Lower leg skin (tissue), 4 donors: ENCODE measurements around the gene ALPG. TPM values are rescaled to one million over a fixed set of nuclear protein-coding genes. Genes with fewer than 3 reads are reported as not detected.
A peak's percentile ranks its signal among the peaks of the same experiment; 100 is the strongest.
"Not testable (repeated sequence)": the region's sequence is repeated elsewhere in the genome, so short reads cannot be mapped to it uniquely, and the experiment has no call there.

ENCODE experiments used
- DNase-seq, 2 donors: peaks; one replicate each; pipeline ENCODE4 v3.0.0-alpha.2; 2019; ENCODE audit warnings: low spot score in 2 of 2
- H3K4me3 ChIP-seq: fragments of 200-600 bp; sonication (generic); 2 replicates; pipeline ENCODE4 v1.5.1; 2017; ENCODE audit warnings: mild to moderate bottlenecking, low read depth; ENCODE audit not compliant: poor library complexity, severe bottlenecking
- POLR2A ChIP-seq, 2 donors: fragments of 450-650 bp; IDR thresholded peaks; one replicate each; pipeline ENCODE4 v1.6.1; 2016 to 2017; ENCODE audit warnings: antibody characterized with exemption in 2 of 2, mild to moderate bottlenecking in 1 of 2, moderate library complexity in 1 of 2
- WGBS, 2 donors: methylation state at CpG; one replicate each; pipeline ENCODE4 v1.1.5; 2018; 5-methylcytosine and 5-hydroxymethylcytosine counted together
- intact Hi-C: fragments of 100-400 bp; cut with DNase I; formaldehyde crosslinking; loops from one replicate; pipeline ENCODE4 v1.15.0; 2023; ENCODE audit warnings: low total_unique reads
- total RNA-seq, 4 donors: library from RNA; depleted of rRNA; stranded (reverse); fragments of >200 nt; gene quantifications; one replicate each; pipeline ENCODE4 v1.1.0, GENCODE V29; 2016
- TF ChIP-seq, protein P1 (sequence below), 3 donors: fragments of 450-650 bp; IDR thresholded peaks; one replicate each; pipeline ENCODE4 v1.5.1; 2016; ENCODE audit warnings: antibody characterized with exemption in 3 of 3, mild to moderate bottlenecking in 3 of 3, moderate library complexity in 2 of 3

ALPG gene
- total RNA-seq, result not detected

DNA sequence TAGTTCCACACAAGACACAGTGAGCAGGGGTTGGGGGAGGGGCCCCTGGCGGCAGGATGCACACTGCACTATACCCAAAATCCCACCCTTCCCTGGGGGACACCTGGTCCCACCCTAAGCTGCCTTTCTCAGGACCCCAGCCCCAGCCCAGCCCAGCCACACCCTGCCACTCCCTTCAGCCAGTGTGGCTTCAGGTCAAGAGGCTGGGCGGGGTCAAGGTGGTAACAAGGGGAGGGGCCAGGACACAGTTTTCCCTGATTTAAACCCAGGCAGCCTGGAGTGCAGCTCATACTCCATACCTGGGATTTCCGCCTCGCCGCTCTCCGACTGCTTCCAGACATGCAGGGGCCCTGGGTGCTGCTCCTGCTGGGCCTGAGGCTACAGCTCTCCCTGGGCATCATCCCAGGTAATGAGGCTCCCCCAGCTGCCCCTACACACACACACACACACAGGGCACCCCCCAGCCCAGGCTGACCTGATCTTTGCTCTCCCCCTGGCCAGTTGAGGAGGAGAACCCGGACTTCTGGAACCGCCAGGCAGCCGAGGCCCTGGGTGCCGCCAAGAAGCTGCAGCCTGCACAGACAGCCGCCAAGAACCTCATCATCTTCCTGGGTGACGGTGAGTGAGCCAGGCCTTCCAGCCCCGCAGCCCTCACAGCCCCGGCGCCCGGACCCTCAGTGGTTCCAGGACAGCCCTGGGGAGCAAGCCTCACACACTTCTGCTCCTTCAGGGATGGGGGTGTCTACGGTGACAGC lies at the start of gene ALPG:
ALPG (plus strand) TSS at position 289 of the 755 bp plus-strand sequence; CDS start at position 340, 51 bp downstream.
- DNase-seq, result peak in 1 of 2 donors; percentile 73
- intact Hi-C loops, result no loop called here
- 84 to 94% methylated on average over 17 of the region's 17 CpGs for WGBS, 2 donors
- H3K4me3 ChIP-seq, result no peak within 1 kb of the TSS
- TF ChIP-seq POLR2A (IDR thresholded peaks at IDR 0.05), result no peak
- TF ChIP-seq, protein P1, sequence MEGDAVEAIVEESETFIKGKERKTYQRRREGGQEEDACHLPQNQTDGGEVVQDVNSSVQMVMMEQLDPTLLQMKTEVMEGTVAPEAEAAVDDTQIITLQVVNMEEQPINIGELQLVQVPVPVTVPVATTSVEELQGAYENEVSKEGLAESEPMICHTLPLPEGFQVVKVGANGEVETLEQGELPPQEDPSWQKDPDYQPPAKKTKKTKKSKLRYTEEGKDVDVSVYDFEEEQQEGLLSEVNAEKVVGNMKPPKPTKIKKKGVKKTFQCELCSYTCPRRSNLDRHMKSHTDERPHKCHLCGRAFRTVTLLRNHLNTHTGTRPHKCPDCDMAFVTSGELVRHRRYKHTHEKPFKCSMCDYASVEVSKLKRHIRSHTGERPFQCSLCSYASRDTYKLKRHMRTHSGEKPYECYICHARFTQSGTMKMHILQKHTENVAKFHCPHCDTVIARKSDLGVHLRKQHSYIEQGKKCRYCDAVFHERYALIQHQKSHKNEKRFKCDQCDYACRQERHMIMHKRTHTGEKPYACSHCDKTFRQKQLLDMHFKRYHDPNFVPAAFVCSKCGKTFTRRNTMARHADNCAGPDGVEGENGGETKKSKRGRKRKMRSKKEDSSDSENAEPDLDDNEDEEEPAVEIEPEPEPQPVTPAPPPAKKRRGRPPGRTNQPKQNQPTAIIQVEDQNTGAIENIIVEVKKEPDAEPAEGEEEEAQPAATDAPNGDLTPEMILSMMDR (IDR thresholded peaks at IDR 0.05), result no peak

DNA sequence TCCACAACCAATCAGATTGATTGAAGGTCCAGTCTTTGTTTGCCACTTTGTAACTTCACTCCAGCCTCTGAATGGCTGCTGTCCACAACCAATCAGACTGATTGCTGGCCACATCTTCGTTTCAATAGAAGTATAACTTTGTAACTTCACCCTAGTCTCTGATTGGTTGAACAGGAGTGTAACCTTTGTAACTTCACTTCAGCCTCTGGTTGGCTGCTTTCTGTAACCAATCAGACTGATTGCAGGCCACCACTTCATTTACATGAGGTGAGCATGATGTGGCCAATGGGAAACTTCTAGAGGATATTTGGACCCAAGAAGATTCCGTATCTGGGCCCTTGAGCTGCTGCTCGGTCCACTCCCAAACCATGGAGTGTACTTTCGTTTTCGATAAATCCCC lies 45.0 kb upstream of the ALPG start:
- WGBS, 2 donors, result 88 to 94% methylated on average over 5 of the region's 5 CpGs
- DNase-seq, result no peak
- TF ChIP-seq, protein P1 (IDR thresholded peaks at IDR 0.05), result no peak
- no peak for TF ChIP-seq POLR2A (IDR thresholded peaks at IDR 0.05)
- intact Hi-C loops, result no loop called here
- no peak overlapping the region for H3K4me3 ChIP-seq

DNA sequence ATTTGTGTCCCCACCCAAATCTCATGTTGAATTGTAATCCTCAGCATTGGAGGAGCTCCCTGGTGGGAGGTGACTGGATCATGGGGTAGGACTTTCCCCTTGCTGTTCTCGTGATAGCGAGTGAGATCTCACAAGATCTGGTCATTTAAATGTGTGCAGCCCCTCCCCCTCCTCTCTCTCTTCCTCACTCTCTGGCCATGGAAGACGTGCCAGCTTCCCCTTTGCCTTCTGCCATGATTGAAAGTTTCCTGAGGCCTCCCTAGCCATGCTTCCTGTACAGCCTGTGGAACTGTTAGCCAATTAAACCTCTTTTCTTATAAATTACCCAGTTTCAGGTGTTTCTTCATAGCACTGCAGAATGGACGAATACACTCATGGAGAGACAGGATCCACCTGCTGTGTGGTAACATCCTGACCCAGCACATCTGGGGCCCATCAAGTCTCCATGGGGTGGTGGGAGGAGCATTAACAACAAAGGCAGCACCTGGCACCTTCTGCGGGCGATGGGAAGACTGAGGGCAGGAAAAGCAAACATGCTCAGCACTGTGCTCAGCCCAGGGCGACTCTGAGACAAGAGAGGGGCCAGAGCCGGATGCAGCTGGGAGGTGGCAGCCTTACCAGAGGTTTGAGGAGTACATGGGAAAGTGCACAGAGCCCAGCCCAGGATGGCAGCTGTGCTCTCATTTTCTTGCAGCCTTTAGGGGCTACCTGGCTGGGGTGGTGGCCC lies 44.3 kb upstream of the ALPG start:
- 73 to 85% methylated on average over 8 of the region's 8 CpGs for WGBS, 2 donors
- no peak for DNase-seq
- no peak overlapping the region for H3K4me3 ChIP-seq
- intact Hi-C loops, result no loop called here
- TF ChIP-seq, protein P1 (IDR thresholded peaks at IDR 0.05), result no peak
- TF ChIP-seq POLR2A (IDR thresholded peaks at IDR 0.05), result no peak

DNA sequence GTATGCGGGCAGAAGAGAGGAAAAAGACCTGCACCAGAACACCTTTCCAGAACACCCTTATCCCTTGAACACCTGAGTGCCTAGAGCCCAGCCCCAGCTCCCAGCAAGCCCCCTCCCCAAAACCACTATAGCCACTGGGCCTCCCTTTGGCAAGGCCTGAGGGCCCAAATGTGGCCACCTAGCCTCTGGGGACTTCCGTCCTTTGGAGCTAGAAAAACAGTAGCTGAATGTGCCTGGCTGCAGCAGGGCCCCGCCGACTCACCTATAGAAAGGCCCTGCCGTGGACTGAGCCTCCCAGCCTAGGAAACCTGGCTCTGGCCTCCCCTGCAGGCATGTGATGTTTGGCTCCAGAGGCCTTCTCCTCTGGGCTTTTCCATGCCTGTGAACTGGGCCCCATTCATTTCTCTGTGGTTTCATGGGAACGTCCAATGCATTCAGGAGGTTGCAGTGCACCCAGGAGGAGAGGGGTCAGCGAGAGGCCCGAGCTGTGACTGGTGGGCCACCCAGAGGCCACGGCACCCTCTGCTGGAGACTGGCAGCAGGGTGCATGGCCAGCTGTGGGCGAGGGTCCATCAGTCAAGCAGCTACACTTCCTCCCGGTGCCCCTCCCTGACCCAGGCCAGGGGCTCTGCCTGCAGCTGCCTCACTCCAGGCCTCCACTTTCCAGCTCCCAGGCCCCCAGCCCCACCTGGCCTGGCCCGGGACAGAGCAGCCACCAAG lies 43.4 kb upstream of the ALPG start:
- 81 to 85% methylated on average over 12 of the region's 12 CpGs for whole genome bisulfite sequencing, 2 donors
- not testable (repeated sequence) for H3K4me3 ChIP-seq, DNase-seq

DNA sequence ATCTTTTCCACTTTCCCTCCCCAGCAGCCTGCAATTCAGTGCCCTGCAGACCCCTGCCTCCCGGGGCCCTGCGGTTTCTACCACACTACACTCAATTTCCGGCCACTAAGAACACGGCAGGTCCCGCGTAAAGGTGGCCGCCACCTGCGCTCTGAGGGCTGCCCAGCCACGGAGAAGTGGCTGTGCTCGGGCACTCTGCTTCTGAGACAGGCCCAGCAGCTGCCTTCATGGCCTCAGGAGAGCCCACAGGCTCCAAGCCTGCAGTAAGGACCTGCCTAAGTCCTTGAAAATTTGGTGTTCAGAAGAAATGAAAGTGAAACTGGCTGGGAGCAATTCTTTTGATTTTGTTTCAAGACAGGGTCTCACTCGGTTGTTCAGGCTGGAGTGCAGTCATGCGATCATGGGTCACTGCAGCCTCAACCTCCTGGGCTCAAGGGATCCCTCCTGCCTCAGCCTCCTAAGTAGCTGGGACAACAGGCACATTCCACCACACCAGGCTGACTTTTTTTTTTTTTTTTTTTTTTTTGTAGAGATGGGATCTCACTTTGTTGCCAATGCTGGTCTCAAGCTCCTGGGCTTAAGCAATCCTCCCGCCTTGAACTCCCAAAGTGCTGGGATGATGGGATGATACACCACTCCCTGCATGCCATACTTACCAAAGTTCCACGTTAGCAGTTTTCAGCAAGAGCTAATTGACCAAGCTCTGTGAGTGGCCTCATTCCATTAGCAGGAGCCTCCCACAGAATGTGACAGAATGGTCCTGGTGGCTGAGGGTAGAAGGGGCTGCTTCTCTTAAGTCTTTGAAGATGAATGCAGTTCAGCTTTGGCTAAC lies 42.6 kb upstream of the ALPG start:
- TF ChIP-seq POLR2A (IDR thresholded peaks at IDR 0.05), result no peak
- TF ChIP-seq, protein P1 (IDR thresholded peaks at IDR 0.05), result no peak
- no peak overlapping the region for H3K4me3 ChIP-seq
- intact Hi-C loops, result no loop called here
- 65% methylated on average over 14 of the region's 14 CpGs for WGBS, 2 donors
- no peak for DNase-seq

More for the DNA sequence above, 43.4 kb upstream of the ALPG start:
- intact Hi-C loops, result not testable (repeated sequence)

DNA sequence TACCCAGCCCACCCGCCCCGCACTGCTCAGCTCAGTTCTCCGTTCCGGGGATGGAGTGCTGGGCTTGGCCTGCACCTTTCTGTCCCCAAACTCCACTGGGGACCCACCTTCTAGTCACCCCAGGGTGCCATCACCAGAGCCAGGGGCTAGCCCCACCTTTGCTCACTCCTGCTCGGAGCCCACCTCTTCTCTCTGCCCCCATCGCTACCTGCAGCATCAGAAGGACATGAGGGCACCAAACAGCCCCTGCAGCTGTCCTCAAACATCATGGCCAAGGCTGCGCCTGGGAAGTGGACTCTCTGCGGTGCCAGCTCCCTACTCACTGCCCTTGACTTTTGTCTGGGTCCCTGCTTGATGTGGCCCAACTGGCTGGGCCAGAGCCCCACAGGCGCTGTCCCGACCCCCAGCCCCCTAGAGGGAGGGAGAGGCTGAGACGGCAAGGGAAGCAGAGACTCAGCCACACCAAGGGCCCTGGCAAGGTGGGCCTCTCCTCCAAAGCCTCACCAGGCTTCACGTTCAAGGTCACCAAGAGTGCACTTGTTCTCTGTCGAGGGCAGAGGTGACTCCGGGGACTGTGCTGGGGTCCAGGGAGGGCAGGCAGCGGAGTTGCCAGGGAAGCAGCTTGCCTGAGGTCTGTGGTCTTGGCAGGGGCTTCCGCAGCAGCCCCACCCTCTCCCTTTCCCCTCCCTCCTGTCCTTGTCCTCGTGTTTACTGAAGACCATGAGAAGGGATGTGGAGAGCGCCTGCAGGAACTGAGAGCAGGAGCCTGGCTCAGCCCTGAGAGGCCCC lies 41.6 kb upstream of the ALPG start:
- WGBS, 2 donors, result 83 to 86% methylated on average over 16 of the region's 18 CpGs
- intact Hi-C loops, H3K4me3 ChIP-seq: not testable (repeated sequence)
- DNase-seq, result peak in 1 of 2 donors; percentile 82
